GM18867 (cell line): Measurements from ENCODE around the gene CCDC197.

Experiments used
- ATAC-seq: cut with Tn5 transposase; IDR thresholded peaks from one replicate; pipeline ENCODE4 v1.9.1; 2021; ENCODE audit warnings: mild to moderate bottlenecking, moderate library complexity; ENCODE audit not compliant: unreplicated experiment

CCDC197 gene

GRCh38 chr14:93960774-93961438 is 36.2 kb upstream of the CCDC197 start:
- ATAC-seq: no peak

- ATAC-seq: no peak
These were observed 35.5 kb upstream of the CCDC197 start for GRCh38 chr14:93961620-93962019.

DNA sequence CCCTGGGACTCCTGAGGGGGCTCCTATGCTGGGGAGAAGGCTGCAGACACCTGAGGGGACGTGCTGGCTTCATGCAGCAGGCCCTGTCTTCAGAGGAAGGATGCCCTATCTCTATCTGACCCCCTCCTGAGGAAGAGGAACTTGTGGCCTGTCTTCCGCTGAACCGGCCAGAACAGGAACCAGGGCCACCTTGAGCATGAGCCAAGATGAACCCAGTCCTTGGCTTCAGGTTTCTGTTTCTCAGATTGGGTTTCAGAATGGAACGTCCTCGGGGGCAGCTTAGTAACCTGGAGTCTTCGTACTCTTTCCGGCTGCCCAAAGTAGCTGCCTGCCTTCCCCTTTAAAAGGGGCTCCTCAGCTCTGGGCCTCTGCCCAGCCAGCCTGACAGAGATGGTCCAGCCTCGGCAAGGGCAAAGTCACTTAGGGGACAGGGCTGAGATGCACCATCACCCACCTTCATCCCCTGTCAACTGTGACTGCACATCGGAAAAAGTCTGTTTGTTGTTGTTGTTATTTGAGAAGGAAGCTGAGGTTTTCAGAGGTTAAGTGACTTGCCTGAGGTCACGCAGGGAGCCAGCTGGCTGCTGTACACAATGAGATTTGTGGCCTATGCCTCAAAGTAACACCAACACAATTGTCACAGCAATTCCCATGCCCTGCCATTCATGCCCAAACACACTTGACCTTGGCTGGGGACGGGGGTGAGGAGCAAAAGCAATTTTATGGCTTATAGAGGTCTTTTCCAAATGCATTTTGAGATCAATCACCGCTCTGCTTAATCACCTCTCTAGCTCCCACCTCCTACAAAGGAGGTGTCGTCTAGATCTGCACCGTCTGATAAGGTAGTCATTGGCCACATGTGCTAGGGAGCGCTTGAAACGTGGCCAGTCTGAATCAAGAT is 34.1 kb upstream of the CCDC197 start:
- peak; percentile 60 for ATAC-seq

- no peak for ATAC-seq
These were observed 33.4 kb upstream of the CCDC197 start for GRCh38 chr14:93963692-93964091.

GRCh38 chr14:93964281-93964680 is 32.8 kb upstream of the CCDC197 start:
- no peak for ATAC-seq

- ATAC-seq: no peak
These were observed 32.2 kb upstream of the CCDC197 start for GRCh38 chr14:93964820-93965286.

GRCh38 chr14:93965287-93965821 is 31.7 kb upstream of the CCDC197 start:
- no peak for ATAC-seq

DNA sequence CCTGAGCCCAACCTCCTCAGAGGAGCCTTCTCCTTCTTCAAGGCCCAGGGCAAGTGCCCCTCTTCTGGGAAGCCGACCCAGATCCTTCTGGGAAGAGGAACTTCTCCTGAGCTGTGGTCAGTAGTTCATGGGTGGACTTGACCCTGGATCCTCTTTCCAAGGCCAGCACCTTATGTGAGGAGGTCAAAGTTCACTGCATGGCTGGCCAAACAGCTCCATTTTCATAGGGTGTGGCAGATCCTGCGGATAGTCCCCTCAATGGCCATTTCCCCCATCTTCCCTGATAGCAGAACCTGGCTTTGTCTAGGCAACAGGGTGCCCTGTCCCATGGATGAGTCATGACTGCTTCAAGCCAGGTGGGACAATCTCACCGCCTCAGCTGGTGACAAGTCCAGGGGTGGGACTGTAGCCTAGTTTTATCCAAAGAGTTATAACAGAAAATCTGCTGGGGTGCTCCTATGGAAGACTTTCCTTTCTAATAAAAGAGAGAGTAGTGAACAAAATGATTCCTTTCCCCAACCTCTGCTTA is 31.1 kb upstream of the CCDC197 start:
- ATAC-seq: no peak

GRCh38 chr14:93967637-93968250 is 29.4 kb upstream of the CCDC197 start:
- peak; percentile 41 for ATAC-seq

GRCh38 chr14:93969082-93969828 is 27.8 kb upstream of the CCDC197 start:
- no peak for ATAC-seq

DNA sequence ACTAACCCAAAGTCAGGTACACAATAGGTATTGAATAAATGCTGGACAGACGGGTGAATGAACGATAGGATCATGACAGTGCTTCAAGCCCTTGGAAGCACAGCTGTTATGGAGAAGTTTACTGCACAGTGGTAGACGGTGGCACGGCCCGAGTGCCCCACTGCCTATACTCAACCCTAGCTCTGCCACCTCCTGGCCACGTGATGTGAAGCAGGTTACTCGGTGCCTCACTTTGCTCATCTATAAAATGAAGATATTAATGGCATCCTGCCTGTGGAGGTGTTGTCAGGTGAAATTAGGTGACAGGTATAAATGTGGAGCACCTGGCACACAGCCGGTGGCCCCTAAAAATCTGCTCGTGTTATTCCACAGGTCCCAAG is 26.5 kb upstream of the CCDC197 start:
- ATAC-seq: peak; percentile 35

GRCh38 chr14:93970965-93971634 is 26.0 kb upstream of the CCDC197 start:
- ATAC-seq: peak; percentile 37

- ATAC-seq: no peak
These were observed 25.5 kb upstream of the CCDC197 start for GRCh38 chr14:93971635-93972027.

DNA sequence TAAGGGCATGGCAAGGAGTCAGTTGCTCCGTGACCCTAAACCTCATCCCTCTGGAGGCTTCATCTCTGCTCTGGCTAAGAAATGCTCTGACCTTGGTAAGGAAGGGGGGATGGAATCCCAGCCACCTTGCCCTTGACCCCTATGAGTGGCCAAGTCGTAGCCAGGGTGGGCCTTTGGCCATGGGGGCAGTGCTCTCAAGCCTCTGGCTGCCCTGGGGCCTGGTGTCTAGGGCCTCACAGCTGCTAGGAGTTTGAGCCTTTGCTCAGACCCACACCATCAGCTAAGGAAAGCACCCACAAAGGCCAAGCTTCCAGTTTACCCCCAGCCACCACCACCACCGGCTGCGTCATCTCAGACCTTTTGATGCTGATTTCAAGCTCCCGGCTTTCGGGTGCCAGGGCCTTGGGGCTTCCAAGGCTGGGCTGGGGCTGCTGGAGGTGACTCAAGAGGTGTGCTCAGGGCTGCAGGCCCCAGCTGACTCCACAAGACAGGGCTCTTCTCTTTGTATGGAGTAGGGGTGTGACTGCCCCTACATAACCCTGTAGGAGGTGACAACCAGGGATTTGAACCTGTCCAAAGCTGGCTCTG is 24.4 kb upstream of the CCDC197 start:
- no peak for ATAC-seq

DNA sequence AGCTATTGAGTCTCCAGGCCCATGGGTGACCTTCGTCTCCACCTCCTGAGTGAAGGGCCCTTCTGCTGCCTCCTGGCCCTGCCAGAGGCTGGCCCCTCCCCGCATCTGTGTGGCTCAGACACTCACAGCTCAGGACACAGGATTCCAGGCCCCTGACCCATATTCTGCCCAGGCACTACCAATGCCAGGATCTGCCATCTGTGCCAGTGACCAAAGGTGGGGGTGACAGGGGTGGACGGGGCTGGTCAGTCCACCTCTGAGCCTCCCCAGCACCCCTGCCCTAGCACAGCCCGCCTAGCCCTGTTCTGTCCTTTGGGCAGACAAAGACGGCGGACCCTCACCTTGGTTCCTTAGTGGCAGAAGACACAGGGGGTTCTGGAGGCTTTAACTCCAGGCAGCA is 23.5 kb upstream of the CCDC197 start:
- ATAC-seq: no peak

DNA sequence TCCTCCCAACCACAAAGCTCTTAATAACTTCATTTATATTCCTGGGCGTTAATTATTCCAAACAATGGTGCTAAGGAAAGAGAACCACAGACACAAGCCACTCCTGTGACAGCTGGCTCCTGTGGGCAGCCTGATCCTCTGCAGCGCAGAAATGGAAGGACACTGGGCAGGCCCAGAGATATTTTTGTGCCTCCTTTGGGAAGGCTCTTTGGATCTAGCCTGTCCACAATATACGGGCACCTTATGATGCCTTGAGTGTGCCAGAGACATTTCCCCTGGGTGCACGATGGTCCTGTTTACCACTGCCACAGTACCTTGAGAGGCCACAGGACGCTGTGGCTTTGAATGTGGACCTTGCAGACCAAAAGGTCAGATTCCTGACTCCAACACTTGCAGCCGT is 22.8 kb upstream of the CCDC197 start:
- no peak for ATAC-seq

DNA sequence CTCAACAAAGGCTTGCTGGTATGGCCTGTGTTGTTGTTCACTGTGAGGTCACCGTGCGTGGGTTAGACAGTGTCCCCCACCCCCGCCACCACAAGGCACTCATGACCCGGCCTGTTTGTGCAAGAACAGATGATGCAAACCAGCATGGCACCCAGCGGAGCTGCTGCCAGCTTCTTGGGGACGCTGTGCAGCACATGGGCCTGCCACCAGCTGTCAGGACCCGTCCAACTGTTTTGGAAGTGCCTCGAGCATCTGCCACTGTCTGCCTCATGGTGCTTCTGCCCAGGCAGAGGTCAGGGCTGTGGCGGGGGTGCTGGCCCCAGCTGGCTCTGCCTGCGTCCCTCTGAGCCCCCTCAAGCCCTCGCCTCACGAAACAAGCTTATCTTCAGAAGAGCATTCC is 22.3 kb upstream of the CCDC197 start:
- no peak for ATAC-seq

- ATAC-seq: peak; percentile 79
These were observed 21.2 kb upstream of the CCDC197 start for GRCh38 chr14:93975791-93976476.

DNA sequence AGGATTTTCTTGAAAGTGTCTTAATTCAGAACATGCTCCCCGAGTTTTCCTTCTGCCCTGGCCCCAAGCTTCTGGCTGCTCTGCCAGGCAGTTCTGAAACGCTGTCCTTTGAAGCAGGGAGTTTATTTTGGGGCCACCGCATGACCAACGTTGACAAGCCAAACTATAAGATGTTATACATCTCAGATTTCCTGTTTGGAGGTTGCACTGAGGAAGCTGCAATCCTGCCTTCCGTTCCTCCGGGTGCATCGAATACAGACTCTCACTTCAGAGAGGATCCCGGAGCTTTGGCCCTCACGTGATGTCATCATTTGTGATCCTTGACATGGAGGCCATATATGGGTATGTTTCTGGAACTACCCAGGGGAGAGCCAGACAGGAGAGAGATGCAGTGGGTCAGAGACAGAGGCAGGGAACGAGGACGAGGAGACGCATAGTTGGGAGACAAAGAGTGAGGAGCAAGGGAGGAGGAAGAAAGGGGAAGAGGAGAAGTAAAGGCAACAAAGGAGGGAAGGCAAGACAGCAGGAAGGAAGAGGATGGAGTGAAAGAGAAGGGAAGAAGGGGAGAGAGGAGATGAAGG is 20.5 kb upstream of the CCDC197 start, which contains the start of gene ASB2:
ASB2 (minus strand) TSS at position 94 of the 581 bp plus-strand sequence. CDS start 12,031 bp downstream, outside the sequence.
- peak; percentile 2 for ATAC-seq
